Left cardiac atrium (tissue), 4 donors: ENCODE measurements around the gene SLC25A22. TPM values are rescaled to one million over a fixed set of nuclear protein-coding genes. Genes with fewer than 3 reads are reported as not detected.

Experiments
- ATAC-seq, 2 donors: fragments of 200-7000 bp; cut with Tn5 transposase; one replicate each; pipeline ENCODE4 v1.9.1; 2020; ENCODE audit warnings: mild to moderate bottlenecking in 2 of 2, moderate library complexity in 2 of 2
- DNase-seq: peaks from one replicate; pipeline ENCODE4 v3.0.0-alpha.2; 2020
- intact Hi-C, 2 donors: fragments of 100-400 bp; cut with DNase I; formaldehyde crosslinking; loops; one replicate each; pipeline versions ENCODE4 v1.14.1 to v1.15.1; 2022 to 2023
- total RNA-seq, 2 donors: library from RNA; stranded (reverse); fragmentation: NEBNext Ultra II Directional; extraction: Animal tissue kit (Norgen Biotek cat#: 25700); gene quantifications; one replicate each; pipeline ENCODE4 v1.2.1, GENCODE V29; 2021
- donor health status: DM: no; HTN: yes; CAD: no.
- donor health status: DM: no; HTN: yes; CAD: no; lungs with severe emphysema.
- donor health status: DM: yes; HTN: yes; CAD: no.
- donor health status: Dilated cardiomyopathy.

SLC25A22 gene
- total RNA-seq, 2 donors from 2014 or later, result 6.5 to 11.6 TPM

- no peak for ATAC-seq
- intact Hi-C loops, result no loop called here
- DNase-seq, result no peak
Observed at GRCh38 chr11:742156-742546, 55.9 kb downstream of the SLC25A22 start.

Other genes with a start within 250 kb of the SLC25A22 start
- gene LMNTD2, start 237.5 kb downstream of the SLC25A22 start, total RNA-seq, result 1 to 10 TPM in 1 of 2 donors, under 1 TPM in 1; 0.58 to 1.1 TPM
- 1 to 10 TPM; 3.2 to 4.4 TPM for gene RASSF7, start 237.3 kb downstream of the SLC25A22 start, total RNA-seq
- 10 to 100 TPM; 17.3 to 21.5 TPM for gene PHRF1, start 221.8 kb downstream of the SLC25A22 start, total RNA-seq
- 10 to 100 TPM; 12.1 to 24.3 TPM for gene IRF7, start 182.3 kb downstream of the SLC25A22 start, total RNA-seq
- not detected for gene CDHR5, start 173.3 kb downstream of the SLC25A22 start, total RNA-seq
- not detected for gene SCT, start 171.1 kb downstream of the SLC25A22 start, total RNA-seq
- gene DRD4, start 161.0 kb downstream of the SLC25A22 start, total RNA-seq, result under 1 TPM; 0.15 to 0.29 TPM
- gene DEAF1, start 103.1 kb downstream of the SLC25A22 start, total RNA-seq, result 10 to 100 TPM; 19.2 to 21.1 TPM
- 10 to 100 TPM; 11.3 to 15.6 TPM for gene TMEM80, start 102.5 kb downstream of the SLC25A22 start, total RNA-seq
- 1 to 10 TPM; 6.5 to 8.0 TPM for gene EPS8L2, start 92.0 kb downstream of the SLC25A22 start, total RNA-seq
- gene TALDO1, start 50.8 kb downstream of the SLC25A22 start, total RNA-seq, result 100 to 1,000 TPM; 107 to 121 TPM
- 10 to 100 TPM; 29.8 to 43.5 TPM for gene GATD1, start 20.8 kb downstream of the SLC25A22 start, total RNA-seq
- gene CEND1, start 8.2 kb downstream of the SLC25A22 start, total RNA-seq, result under 1 TPM in 1 of 2 donors, not detected in 1; 0.58 TPM
- gene PIDD1, start 7.0 kb upstream of the SLC25A22 start, total RNA-seq, result 1 to 10 TPM; 8.5 to 9.1 TPM
- gene RPLP2, start 11.7 kb upstream of the SLC25A22 start, total RNA-seq, result 1,000 to 10,000 TPM; 1,371 to 1,375 TPM
- gene PNPLA2, start 20.6 kb upstream of the SLC25A22 start, total RNA-seq, result 100 to 1,000 TPM; 316 to 372 TPM
- gene CRACR2B, start 29.6 kb upstream of the SLC25A22 start, total RNA-seq, result 10 to 100 TPM; 18.9 to 27.7 TPM
- 100 to 1,000 TPM; 382 to 489 TPM for gene CD151, start 34.7 kb upstream of the SLC25A22 start, total RNA-seq
- gene POLR2L, start 44.2 kb upstream of the SLC25A22 start, total RNA-seq, result 100 to 1,000 TPM; 163 to 202 TPM
- 10 to 100 TPM; 46.1 to 63.5 TPM for gene TSPAN4, start 44.6 kb upstream of the SLC25A22 start, total RNA-seq
- 10 to 100 TPM; 58.7 to 64.6 TPM for gene CHID1, start 112.5 kb upstream of the SLC25A22 start, total RNA-seq
- 10 to 100 TPM; 58.1 to 58.6 TPM for gene AP2A2, start 127.6 kb upstream of the SLC25A22 start, total RNA-seq
- not detected for gene MUC6, start 238.4 kb upstream of the SLC25A22 start, total RNA-seq